HG02798 (cell line): ENCODE results near the gene CYSRT1.

Experiments
- ATAC-seq: cut with Tn5 transposase; IDR thresholded peaks from one replicate; pipeline ENCODE4 v1.9.1; 2021; ENCODE audit warnings: mild to moderate bottlenecking; ENCODE audit not compliant: unreplicated experiment, poor library complexity

The CYSRT1 gene

DNA sequence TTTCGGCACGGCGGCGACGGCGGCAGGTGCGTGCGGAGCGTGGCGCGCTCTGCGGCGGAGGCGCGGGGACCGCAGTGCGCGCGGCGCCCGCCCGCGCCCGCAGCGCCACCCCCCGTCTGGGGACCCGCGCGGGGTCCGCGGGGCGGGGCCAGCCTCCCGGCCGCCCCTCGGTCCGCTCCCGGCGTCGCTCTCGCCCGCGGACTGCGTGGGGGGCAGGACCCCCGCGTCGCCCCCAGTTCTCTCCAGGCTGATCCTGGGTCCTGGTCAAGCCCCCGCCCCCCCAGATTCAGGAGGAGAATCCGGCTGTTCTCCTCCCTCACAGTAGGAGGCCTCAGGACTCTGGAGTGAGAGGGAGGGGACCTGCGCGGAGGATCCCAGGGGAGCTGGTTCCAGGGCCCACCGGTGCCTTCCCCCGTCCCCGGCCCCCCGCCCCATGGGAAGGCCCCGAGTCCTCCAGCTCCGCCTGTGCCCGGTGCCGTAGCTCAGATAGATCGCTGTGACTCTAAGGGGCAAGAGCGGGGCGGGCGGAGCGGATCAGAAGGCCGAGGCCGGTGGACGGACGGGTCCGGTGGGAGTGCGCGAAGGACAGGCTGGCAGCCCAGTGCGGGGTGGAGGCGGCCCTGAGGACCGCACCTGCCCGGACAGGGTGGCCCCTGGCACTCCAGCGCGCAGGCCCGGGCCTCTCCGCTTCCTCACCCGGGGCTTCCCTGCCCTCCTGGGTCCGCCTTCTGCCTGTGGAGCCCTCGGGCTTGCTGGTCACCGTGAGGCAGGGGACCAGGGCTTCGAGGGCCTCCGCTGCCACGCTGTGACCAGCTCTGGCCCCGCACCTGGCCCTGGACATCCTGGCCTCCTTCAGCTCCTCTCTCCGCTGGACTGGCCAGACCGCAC, 2.5 kb upstream of the CYSRT1 start, which contains the start of gene RNF208:
RNF208 (minus strand) TSS at position 51 of the 888 bp plus-strand sequence. CDS start 1,028 bp downstream, outside the sequence.
- ATAC-seq, result no peak

DNA sequence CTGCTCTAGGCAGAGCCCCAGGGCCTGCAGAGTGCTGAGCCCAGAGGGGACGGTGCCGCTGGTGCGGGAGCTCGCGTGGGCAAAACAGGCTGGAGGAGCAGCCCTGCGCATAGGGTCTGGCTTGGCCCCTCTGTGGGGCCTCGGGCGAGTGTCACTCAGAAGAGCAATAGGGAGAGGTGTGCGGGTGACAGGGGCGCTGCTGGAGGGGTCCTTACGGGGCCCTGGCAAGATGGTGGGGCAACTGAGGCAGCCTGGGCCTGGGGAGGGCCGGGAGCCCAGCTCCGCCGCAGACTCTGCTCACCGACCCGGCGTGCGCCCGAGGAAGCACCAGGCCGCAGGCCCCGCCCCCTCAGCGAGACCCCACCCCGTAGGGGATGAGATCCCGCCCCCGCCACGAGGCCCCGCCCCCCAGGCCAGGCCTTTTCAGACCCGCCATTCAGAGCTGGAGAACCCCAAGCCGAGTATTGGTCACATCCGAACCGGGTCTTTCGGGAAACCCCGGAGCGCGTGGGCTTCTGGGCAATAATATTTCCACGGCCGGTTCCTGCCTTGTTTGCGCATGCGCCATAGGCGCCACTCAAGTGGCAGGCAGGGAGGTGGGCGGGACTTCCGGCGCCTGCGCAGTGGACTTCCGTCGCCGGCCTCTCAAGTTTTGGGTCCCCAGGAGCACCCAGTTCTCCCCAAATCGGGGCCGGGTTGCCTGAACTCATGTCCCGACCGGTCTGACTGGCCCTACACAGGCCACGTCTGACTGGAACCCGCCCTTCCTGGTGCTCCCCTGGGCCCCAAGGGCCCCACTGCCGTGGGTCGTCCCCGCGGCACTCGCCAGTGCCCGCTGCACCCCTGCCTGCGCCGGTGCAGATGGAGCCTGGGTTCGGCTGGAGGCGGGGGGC, 1.6 kb upstream of the CYSRT1 start:
- ATAC-seq, result peak; percentile 84

DNA sequence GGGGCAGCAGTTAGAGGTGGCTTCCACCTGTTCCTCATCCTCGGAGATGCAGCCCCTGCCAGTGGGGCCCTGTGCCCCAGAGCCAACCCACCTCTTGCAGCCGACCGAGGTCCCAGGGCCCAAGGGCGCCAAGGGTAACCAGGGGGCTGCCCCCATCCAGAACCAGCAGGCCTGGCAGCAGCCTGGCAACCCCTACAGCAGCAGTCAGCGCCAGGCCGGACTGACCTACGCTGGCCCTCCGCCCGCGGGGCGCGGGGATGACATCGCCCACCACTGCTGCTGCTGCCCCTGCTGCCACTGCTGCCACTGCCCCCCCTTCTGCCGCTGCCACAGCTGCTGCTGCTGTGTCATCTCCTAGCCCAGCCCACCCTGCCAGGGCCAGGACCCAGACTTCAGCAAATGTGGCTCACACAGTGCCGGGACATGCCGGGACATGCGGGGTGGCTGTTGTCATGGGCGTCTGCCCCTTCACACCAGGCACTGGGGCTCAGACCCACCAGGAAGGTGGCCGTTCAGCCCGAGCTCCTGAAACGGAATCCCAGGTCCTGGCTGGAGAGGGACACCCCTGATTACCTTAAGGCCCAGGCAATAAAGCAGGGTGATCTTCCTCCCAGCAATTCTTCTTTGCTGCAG, 841 bp downstream of the CYSRT1 start:
- ATAC-seq, result no peak

DNA sequence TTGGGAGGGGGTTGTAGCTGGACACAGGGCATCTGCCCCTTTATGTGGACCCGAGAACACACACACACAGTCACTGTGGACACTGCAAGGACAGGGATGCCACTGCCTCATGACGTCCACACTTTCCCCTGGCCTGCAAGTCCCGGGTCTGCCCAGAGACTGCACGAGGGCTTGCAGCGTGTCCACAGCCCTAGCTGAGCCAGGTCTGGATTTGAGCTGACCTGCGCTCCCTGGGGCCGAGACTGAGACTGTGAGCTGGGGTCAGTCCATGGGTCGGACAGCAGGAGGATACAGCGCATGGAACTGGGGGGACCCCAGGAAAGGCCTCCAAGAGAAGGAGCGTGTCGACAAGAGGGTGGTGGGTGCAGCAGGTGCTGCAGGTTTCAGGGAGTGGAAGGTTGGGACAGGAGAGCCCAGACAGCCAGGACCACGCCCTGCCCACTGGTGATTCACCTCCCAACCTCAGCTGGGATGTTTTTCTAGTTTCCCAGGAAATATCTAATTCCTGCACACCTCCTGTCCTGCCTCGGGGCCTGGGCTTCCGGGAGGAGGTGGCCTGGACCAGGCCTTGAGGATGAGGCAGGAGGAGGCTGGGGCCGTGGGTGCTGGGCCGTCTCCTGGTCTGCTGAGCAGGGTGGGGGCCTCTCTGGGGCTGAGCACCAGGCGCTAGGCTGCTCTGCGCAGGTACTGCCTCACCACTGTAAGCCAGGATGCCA, 1.5 kb downstream of the CYSRT1 start:
- no peak for ATAC-seq

DNA sequence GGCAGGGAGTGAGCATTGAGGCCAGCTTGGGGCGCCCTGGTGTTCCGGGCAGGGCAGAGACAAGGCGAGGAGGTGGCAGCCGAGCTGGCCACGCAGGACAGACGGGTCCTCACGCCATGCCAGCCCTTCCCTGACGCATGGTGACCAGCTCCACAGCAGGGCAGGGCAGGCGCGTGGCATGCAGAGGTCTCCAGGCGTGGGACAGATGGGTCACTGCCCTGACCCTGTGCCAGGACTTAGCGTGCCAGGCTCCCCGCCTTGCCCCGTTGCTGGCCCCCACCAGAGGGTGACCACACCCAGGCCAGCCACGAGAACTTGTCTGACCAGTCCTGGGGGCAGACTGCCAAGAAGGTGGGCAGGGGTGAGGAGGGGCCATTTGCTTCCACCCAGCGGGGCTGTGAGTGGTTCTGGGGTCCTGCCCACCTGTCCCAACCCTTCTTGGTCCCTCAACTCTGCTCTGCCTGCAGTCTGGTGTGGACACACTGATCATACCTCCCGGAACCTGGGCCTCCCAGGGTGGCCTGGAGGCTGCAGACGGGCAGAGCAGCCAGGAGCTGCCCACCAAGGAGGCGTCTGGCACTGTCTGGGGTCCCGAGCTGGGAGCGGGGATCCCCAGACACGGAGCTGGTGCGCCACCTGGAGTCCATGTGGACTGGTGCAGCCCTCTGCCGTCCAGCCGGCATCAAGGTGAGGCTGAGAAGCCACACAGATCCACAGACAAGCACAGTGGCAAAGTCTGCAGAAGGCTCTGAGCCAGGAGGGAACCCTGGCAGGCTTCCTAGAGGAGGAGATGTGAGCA, 2.3 kb downstream of the CYSRT1 start, which contains the start of gene RNF224:
RNF224 (plus strand) TSS at position 449 of the 799 bp plus-strand sequence. CDS start 834 bp downstream, outside the sequence.
- ATAC-seq, result no peak

DNA sequence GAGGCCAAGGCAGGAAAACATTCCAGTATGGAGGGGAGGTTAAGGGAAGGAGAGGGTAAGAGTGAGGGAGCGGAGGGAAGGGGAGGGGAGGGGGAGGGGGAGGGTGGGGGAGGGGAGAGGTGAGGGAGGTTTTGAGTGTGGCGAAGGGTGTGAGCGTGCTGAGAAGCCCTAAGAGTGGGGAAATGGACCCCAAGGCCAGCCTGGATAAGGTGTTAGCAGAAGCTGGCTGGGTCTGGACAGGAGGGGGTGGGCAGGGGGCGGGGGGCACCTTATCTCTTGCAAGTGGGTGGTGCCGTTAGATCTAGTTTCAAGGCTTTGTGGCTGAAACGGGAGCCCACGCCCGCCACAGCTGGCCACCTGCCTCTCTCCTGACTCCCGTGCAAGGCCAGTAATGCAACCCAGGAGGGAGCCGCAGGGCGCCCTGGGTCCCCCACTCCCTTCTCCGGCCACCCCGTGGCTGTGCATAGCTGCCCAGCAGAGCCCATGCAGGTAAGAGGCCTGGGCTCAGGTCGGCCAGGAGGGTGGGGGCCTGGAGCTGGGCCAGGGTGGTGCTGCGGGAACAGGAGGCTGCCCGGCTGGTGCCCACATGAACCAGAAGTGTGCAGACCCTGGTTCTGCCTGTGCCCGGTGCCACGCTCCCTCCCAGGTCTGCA, 3.0 kb downstream of the CYSRT1 start:
- ATAC-seq, result no peak

DNA sequence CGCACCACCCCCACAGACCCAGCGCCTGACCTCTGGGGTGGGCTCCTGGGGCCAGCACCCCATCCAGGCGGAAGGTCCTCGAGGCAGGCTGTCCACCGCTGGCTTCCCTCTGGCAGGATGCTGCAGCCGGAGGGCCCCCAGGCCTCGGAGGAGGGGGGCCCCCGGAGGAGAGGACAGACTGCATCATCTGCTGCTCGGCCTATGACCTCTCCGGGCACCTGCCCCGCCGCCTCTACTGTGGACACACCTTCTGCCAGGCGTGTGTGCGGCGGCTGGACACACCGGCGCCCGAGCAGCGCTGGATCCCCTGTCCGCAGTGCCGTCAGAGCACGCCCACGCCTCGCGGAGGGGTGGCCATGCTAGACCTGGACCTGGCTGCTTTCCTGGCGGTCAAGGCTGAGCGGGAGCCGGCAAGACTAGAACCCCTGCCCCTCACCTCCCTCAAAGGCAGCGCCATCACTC, 3.6 kb downstream of the CYSRT1 start:
- ATAC-seq, result no peak

DNA sequence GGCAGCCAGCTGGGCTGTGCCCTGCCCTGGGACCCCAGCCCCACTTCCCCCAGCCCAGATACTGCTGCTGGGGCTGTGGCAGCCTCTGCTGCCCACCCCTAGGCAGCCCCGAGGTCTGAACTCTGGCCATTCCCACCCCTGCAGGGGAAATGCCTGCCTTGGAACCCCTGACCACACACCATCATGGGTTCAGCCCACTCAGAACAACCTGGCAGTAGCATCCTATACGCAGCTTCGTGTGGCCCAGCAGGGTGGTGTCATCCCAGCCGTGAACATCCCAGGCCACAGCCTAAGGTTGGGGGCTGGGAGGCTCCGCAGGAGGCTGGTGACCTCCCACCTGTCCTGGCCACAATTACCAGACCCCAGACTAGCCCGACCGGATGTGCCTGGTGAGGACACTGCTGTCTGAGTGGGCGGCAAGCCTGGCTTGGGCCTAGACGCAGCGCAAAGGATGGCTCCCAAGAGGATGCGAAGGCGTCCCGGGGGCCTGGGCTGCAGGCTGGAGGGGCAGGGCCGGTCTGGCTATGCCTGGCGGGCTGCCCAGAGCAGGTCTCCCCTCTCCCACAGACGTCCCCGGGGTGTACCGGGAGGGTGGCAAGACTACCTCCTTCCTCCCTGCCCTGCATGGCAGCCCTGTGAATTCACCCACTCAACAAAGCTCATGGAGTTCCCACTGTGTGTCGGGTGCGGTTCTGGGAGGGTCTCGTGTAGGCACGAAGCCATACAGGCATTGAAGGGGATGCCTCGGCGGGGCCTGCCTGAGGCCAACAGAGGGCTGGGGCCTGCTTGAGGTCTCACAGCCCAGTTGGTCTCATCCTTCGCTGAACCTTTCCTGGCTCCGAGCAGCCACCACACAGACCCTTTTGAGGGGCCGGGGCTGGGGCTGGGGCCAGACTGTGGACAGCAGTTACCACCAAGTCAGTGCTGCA, 4.3 kb downstream of the CYSRT1 start:
- ATAC-seq, result no peak

DNA sequence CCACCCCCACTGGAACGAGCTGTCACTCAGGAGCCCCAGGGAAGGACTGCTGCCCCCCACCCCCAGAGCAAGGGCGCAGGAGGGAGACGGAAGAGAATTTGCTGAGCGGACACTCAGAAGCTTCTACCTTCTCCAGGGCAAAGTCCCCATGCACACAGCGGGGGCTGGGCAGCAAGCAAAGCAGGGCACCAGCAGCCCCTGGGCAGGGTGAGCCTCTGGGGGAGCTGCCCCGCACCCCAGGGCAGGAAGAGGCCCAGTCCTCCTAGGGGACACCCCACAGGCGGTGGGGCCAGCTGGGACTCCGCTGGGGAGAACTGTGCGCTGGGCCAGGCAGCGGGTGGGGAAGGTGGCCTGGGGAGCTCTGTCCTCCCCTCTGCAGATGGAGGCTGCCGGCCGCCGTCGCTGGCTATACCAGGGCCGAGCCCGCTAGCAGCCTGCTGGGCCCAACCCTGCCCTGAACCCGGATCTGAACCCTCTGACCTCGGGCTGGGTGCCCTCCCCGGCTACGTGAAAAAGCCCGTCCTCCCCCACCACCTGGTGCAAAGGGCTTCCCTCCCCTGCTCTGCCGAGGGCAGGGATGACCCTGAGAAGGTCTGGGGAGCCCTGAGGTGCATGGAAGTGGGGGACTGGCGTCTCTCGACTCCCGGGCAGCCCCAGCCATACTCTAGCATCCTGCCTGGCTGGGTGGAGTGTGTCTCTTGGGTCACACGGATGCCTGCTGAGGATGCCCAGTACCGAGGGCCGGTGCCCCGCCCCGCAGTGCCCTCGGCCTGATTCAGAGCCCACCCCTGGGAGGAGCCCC, 5.1 kb downstream of the CYSRT1 start:
- ATAC-seq, result no peak

DNA sequence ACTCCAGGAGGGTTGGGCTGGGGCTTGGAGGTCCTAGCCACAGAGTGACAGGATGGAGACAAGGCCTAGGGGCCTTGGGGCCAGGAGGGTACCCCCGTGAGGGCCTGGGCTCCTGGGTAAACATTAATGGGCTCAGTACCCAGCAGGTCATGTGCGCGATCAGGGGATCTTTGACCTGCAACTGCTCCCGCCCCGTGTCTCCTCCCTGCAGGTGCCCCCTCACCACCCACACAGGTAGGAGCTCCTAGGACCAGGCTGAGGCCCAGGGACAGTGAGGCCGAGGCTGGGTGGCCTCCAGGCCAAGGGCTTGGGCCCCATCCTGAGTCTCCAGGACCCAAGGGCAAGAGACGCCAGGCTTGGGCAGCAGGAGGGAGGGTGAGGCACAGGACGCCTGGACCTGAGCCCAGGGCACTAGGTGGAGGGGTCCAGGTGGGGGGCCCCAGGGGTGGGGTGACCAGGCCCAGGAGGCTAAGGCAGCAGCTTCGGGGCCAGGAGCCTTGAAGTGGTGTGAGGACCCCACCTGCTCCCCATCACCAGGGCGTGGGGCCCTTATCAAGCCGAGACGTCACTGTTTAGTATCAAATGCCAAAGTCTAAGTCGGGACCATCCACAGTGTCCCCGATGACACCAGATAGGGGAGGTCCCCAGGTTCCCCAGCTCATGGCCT, 5.9 kb downstream of the CYSRT1 start, which contains the start of gene SLC34A3:
SLC34A3 (plus strand) TSS at position 197 of the 667 bp plus-strand sequence. CDS start 802 bp downstream, outside the sequence.
- ATAC-seq, result no peak

DNA sequence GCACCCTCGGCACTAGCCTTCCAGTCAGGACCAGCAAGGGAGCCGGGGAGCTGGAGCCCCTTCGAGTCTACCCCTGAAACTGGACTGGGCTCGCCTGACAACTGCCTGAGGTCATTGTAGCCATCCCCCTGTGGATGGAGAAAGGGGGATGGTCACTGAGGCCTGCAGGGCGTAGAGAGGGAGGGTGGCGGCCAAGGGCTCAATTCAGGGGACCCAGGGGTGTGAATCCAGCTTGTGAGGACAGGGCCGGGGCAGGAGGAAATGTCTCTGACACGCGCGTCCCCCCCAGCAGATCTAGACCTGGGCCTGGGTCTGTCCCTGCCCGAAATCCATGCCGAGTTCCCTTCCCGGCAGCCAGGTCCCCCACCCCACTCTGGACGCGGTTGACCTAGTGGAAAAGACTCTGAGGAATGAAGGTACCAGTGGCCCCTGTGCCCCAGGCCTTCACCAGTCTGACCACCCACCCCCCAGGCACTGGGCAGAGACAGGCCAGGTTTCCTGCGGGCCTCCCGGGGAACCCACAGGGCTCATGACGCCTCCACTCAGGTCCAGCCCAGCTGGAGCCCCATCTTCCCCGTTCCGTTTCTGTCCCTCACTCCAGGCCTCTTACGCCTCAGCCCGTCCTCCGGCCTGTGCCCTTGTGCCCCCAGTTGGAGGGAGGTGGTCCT, 6.5 kb downstream of the CYSRT1 start:
- ATAC-seq, result no peak

DNA sequence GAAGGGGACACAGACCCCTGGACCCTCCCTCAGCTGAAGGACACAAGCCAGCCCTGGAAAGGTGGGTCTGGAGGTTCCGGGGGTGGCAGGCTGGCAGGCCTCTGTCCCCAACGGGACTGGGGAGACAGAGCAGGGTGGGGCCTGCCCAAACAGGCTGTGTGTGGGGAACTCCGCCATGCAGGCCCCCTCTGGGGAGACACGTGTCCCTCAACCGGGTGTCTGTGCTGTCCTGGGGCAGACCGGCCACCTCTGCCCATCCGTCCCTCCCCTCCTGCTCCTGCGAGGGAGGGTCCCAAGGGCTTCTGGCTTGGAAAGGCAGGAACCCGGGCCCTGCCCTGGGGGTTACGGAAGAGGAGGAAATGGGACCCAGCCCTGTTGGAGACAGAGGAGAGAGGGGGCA, 7.1 kb downstream of the CYSRT1 start:
- ATAC-seq, result no peak

DNA sequence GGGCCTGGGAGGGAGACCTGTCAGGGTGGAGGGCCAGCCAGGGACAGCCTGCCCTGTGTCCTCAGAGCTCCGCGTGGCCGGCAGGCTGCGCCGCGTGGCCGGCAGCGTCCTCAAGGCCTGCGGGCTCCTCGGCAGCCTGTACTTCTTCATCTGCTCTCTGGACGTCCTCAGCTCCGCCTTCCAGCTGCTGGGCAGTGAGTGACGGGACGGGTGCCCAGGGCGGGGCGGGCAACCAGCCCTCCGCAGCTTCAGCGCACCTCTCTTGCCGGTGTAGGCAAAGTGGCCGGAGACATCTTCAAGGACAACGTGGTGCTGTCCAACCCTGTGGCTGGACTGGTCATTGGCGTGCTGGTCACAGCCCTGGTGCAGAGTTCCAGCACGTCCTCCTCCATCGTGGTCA, 7.5 kb downstream of the CYSRT1 start:
- ATAC-seq, result no peak

DNA sequence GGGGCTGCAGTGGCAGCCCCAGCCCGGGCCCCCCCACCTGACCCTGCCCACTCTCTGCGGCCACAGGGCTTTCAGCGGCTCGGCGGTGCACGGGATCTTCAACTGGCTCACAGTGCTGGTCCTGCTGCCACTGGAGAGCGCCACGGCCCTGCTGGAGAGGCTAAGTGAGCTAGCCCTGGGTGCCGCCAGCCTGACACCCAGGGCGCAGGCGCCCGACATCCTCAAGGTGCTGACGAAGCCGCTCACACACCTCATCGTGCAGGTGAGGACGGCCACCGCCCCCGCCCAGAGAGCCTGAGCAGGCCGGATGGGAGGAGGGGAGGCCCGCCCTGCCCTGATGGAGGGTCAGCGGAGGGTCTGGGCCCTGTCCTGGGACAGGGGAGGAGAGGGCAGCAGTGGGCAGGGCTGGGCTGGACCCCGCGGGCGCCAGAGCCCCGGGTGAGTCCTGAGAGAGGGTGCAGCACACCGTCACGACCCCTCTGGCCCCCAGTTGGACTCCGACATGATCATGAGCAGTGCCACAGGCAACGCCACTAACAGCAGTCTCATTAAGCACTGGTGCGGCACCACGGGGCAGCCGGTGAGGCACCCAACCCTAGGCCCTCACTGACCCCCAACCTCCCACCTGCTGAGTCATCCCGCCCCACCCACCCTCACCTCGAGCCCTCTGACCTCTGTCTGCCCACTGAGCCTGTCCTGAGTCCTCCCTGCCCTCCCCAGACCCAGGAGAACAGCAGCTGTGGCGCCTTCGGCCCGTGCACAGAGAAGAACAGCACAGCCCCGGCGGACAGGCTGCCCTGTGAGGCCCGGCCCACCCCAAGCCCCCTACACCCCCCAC, 8.4 kb downstream of the CYSRT1 start:
- ATAC-seq, result no peak
